Glomerular visceral epithelial cell (primary cell): ENCODE results near the gene MAP2.

ENCODE experiments used
- DNase-seq: peaks from one replicate; pipeline ENCODE4 v3.0.0-alpha.2; 2016; ENCODE audit errors: extremely low spot score

MAP2 gene

GRCh38 chr2:209648714-209649113 is 224.9 kb downstream of the MAP2 start:
- no peak for DNase-seq

- DNase-seq, result no peak
These were observed 229.3 kb downstream of the MAP2 start for GRCh38 chr2:209653134-209653533.

GRCh38 chr2:209661286-209661894 is 237.5 kb downstream of the MAP2 start:
- DNase-seq, result no peak

- no peak for DNase-seq
These were observed 238.2 kb downstream of the MAP2 start for GRCh38 chr2:209662021-209662420.

- peak; percentile 37 for DNase-seq
These were observed 239.3 kb downstream of the MAP2 start for GRCh38 chr2:209663139-209663538.

GRCh38 chr2:209663656-209664055 is 239.8 kb downstream of the MAP2 start:
- no peak for DNase-seq

- no peak for DNase-seq
These were observed 242.4 kb downstream of the MAP2 start for GRCh38 chr2:209666296-209666695.

GRCh38 chr2:209671020-209671680 is 247.3 kb downstream of the MAP2 start:
- no peak for DNase-seq

- no peak for DNase-seq
These were observed 250.0 kb downstream of the MAP2 start for GRCh38 chr2:209673811-209674210.

- no peak for DNase-seq
These were observed 256.7 kb downstream of the MAP2 start for GRCh38 chr2:209680596-209680995.

GRCh38 chr2:209681201-209681735 is 257.4 kb downstream of the MAP2 start:
- DNase-seq, result no peak

- no peak for DNase-seq
These were observed 258.8 kb downstream of the MAP2 start for GRCh38 chr2:209682646-209683045.

GRCh38 chr2:209685340-209685739 is 261.5 kb downstream of the MAP2 start:
- DNase-seq, result no peak

GRCh38 chr2:209685963-209686362 is 262.1 kb downstream of the MAP2 start:
- no peak for DNase-seq

- no peak for DNase-seq
These were observed 262.6 kb downstream of the MAP2 start for GRCh38 chr2:209686448-209686847.

GRCh38 chr2:209687323-209687969 is 263.6 kb downstream of the MAP2 start:
- DNase-seq, result no peak

- DNase-seq, result no peak
These were observed 264.5 kb downstream of the MAP2 start for GRCh38 chr2:209688385-209688784.

- no peak for DNase-seq
These were observed 266.3 kb downstream of the MAP2 start for GRCh38 chr2:209690029-209690754.

- DNase-seq, result no peak
These were observed 270.9 kb downstream of the MAP2 start for GRCh38 chr2:209694748-209695147.

- DNase-seq, result no peak
These were observed 273.2 kb downstream of the MAP2 start for GRCh38 chr2:209696836-209697711.

GRCh38 chr2:209702775-209703174 is 278.9 kb downstream of the MAP2 start:
- no peak for DNase-seq
